ENCODE results near the gene ADD2. TPM values are rescaled to one million over a fixed set of nuclear protein-coding genes. Genes with fewer than 3 reads are reported as not detected.
"Not testable (repeated sequence)": the region's sequence is repeated elsewhere in the genome, so short reads cannot be mapped to it uniquely, and the experiment has no call there.

The ADD2 gene
- total RNA-seq, 3 donors from 2014 or later = 0.43 to 4.0 (median 1.1) TPM

GRCh38 chr2:70746094-70746974, 21.7 kb downstream of the ADD2 start:
- ATAC-seq = no peak
- H3K9me3 ChIP-seq = no peaks in the 10 kb centered on the region
- intact Hi-C loops (cut with DNase I, micrococcal nuclease) = no loop called here
- TF ChIP-seq, protein P1, sequence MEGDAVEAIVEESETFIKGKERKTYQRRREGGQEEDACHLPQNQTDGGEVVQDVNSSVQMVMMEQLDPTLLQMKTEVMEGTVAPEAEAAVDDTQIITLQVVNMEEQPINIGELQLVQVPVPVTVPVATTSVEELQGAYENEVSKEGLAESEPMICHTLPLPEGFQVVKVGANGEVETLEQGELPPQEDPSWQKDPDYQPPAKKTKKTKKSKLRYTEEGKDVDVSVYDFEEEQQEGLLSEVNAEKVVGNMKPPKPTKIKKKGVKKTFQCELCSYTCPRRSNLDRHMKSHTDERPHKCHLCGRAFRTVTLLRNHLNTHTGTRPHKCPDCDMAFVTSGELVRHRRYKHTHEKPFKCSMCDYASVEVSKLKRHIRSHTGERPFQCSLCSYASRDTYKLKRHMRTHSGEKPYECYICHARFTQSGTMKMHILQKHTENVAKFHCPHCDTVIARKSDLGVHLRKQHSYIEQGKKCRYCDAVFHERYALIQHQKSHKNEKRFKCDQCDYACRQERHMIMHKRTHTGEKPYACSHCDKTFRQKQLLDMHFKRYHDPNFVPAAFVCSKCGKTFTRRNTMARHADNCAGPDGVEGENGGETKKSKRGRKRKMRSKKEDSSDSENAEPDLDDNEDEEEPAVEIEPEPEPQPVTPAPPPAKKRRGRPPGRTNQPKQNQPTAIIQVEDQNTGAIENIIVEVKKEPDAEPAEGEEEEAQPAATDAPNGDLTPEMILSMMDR (IDR thresholded peaks at IDR 0.05) = no peak
- H3K36me3 ChIP-seq (ENCODE audit: low read depth) = no peaks in the 10 kb centered on the region
- no peaks in the 10 kb centered on the region for H3K4me1 ChIP-seq (ENCODE audit: low read depth)
- DNase-seq = no peak
- H3K4me3 ChIP-seq = no peak overlapping the region

DNA sequence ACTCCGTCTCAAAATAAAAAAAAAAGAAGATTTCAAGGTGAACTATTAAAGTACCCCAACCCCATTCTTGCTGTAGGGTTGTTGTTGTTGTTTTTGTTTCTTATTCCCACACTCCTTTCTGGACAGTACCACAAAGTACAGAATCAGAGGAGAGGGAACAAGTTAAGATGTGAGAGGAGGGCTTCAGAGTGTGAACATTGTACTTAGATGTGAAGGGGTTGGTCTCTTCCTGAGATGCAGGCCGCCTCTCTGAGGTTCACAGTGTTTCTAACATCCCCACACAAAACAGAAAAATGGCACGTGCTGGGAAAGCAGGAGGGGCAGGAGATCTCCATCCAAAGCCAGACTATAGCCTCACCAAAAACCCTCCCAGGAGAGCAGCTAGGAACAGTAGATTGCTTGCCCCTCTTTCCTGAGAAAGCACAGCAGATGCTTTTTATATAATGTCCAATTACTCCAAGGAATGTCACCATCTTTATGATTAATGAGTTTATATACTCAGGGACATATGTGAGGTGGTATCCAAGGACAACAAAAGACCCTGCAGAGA, 22.6 kb downstream of the ADD2 start:
- ATAC-seq (no peak), DNase-seq (no peak)
- H3K4me3 ChIP-seq = no peak overlapping the region
- TF ChIP-seq, protein P1 (IDR thresholded peaks at IDR 0.05) = no peak
- no peaks in the 10 kb centered on the region for H3K4me1 ChIP-seq (ENCODE audit: low read depth)
- intact Hi-C loops (cut with DNase I, micrococcal nuclease) = no loop called here
- no peaks in the 10 kb centered on the region for H3K36me3 ChIP-seq (ENCODE audit: low read depth)
- no peaks in the 10 kb centered on the region for H3K9me3 ChIP-seq

DNA sequence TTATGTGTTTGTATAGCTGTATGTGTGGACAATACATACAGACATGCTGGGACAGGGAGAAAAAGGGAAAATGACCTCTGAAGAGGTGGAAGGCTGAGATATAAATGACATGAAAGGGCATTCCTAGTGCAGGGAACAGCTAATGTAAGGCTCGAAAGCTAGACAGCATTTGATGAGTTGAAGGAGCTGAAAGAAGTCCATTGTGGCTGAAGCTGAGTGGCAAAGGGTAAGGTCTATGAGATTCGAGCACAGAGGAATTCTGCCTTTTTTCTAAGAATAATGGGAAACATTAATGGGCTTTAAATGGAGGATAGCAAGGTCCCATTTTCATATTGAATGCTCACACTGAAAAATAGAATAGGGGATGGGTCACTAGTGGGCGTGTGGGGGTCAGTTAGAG, 23.6 kb downstream of the ADD2 start:
- Histone ChIP-seq H3K4me3 (no peak overlapping the region), H3K36me3 (ENCODE audit: low read depth) (no peaks in the 10 kb centered on the region), H3K4me1 (ENCODE audit: low read depth) (no peaks in the 10 kb centered on the region), H3K9me3 (no peaks in the 10 kb centered on the region)
- TF ChIP-seq, protein P1 (IDR thresholded peaks at IDR 0.05) = no peak
- intact Hi-C loops (cut with DNase I, micrococcal nuclease) = no loop called here
- ATAC-seq (no peak), DNase-seq (no peak)

GRCh38 chr2:70743677-70744076, 24.3 kb downstream of the ADD2 start:
- ATAC-seq (no peak), DNase-seq (no peak)
- Histone ChIP-seq H3K9me3 (no peaks in the 10 kb centered on the region), H3K4me1 (ENCODE audit: low read depth) (no peaks in the 10 kb centered on the region), H3K4me3 (no peak overlapping the region), H3K36me3 (ENCODE audit: low read depth) (no peaks in the 10 kb centered on the region)
- intact Hi-C loops (cut with DNase I, micrococcal nuclease) = no loop called here
- TF ChIP-seq, protein P1 (IDR thresholded peaks at IDR 0.05) = no peak

- Histone ChIP-seq H3K4me1 (ENCODE audit: low read depth) (no peaks in the 10 kb centered on the region), H3K4me3 (no peak overlapping the region), H3K36me3 (ENCODE audit: low read depth) (no peaks in the 10 kb centered on the region), H3K9me3 (no peaks in the 10 kb centered on the region)
- ATAC-seq (no peak), DNase-seq (no peak)
- TF ChIP-seq, protein P1 (IDR thresholded peaks at IDR 0.05) = no peak
- intact Hi-C loops (cut with DNase I, micrococcal nuclease) = no loop called here
Observed at GRCh38 chr2:70743068-70743467, 24.9 kb downstream of the ADD2 start.

DNA sequence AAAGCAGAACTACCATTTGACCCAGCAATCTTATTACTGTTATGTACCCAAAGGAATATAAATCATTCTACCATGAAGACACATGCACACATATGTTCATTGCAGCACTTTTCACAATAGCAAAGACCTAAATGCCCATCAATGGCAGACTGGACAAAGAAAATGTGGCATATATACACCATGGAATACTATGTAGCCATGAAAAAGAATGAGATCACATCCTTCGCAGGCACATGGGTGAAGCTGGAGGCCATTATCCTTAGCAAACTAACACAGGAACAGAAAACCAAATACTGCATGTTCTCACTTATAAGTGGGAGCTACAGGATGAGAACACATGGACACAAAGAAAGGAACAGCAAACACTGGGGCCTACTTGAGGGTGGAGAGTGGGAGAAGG, 28.5 kb downstream of the ADD2 start:
- H3K4me3 ChIP-seq; intact Hi-C loops (cut with DNase I, micrococcal nuclease); H3K36me3 ChIP-seq (ENCODE audit: low read depth); ATAC-seq; H3K4me1 ChIP-seq (ENCODE audit: low read depth); H3K9me3 ChIP-seq; DNase-seq: not testable (repeated sequence)
